HepG2 (cell line): ENCODE data around the gene INSIG1. TPM values are rescaled to one million over a fixed set of nuclear protein-coding genes. Genes with fewer than 3 reads are reported as not detected.

Experiments used
- ATAC-seq: fragments of 200-7000 bp; cut with Tn5 transposase; 3 replicates; pipeline ENCODE4 v1.9.1; 2020; ENCODE audit warnings: mild to moderate bottlenecking, moderate library complexity
- BruUV-seq: library from RNA; stranded (reverse); fragments of 400-500 nt; replicated peaks from 2 replicates; lab custom pipeline; 2021; lab: Mats Ljungman, UMichigan
- CTCF ChIA-PET: fragments of 300-600 bp; formaldehyde crosslinking; extraction: SDS; loops from one replicate; lab custom pipeline; 2021; ENCODE audit warnings: low total read pairs, inconsistent platforms, low intra/inter-chr PET ratio; lab: Yijun Ruan, JAX
- POLR2A ChIA-PET: fragments of 350-600 bp; sonication (Branson Sonifier 250); formaldehyde crosslinking; loops from one replicate; lab custom pipeline; 2020; ENCODE audit warnings: antibody characterized with exemption, inconsistent platforms; lab: Yijun Ruan, JAX
- DNase-seq: peaks from one replicate; pipeline ENCODE4 v3.0.0-alpha.2; 2015; ENCODE audit warnings: low spot score
- FAIRE-seq: peaks from 3 replicates; lab custom pipeline; 2011; peaks lifted over from hg19 to GRCh38; lab: Jason Lieb, UNC
- H2AFZ ChIP-seq: one replicate; pipeline ENCODE4 v1.6.1; 2011; ENCODE audit warnings: low read length, inconsistent platforms
- H3K27ac ChIP-seq: fragments of 300-600 bp; 3 replicates; pipeline ENCODE4 v1.8.0; 2011; ENCODE audit warnings: mixed run types, mild to moderate bottlenecking, mixed read lengths, low read length, inconsistent platforms; ENCODE audit not compliant: insufficient read depth; ENCODE audit errors: extremely low read length
- H3K27me3 ChIP-seq, 2 experiments: fragments of 200-600 bp in 1 of 2; 2 replicates in 1 of 2; 3 replicates in 1 of 2; pipeline versions ENCODE4 v1.6.0 to v1.8.0; 2011; ENCODE audit warnings: low read length in 2 of 2, mild to moderate bottlenecking in 2 of 2, moderate library complexity in 2 of 2, inconsistent platforms in 1 of 2; ENCODE audit not compliant: insufficient read depth in 2 of 2, control insufficient read depth in 1 of 2
- H3K36me3 ChIP-seq, 2 experiments: fragments of 200-600 bp in 1 of 2; replicated peaks in 1 of 2; 2 replicates in 1 of 2; 3 replicates in 1 of 2; pipeline versions ENCODE4 v1.5.1 to v1.8.0; 2011; ENCODE audit warnings: low read length in 2 of 2, inconsistent platforms in 1 of 2; ENCODE audit not compliant: insufficient read depth in 2 of 2, control insufficient read depth in 1 of 2
- H3K4me1 ChIP-seq: 2 replicates; pipeline ENCODE4 v1.5.1; 2012; ENCODE audit warnings: low read length, inconsistent platforms; ENCODE audit not compliant: insufficient read depth
- H3K4me2 ChIP-seq: 2 replicates; pipeline ENCODE4 v1.6.0; 2011; ENCODE audit warnings: low read depth, low read length, inconsistent platforms
- H3K4me3 ChIP-seq, 3 experiments: fragments of 200-600 bp in 1 of 3; sonication (generic), shearing (Covaris generic) in 1 of 3; replicated peaks in 1 of 3; 2 replicates each; pipeline ENCODE4 v1.5.1; 2011 to 2016; ENCODE audit warnings: low read length in 3 of 3, inconsistent platforms in 2 of 3, low read depth in 2 of 3, mild to moderate bottlenecking in 2 of 3, control low read depth in 1 of 3, mixed read lengths in 1 of 3; ENCODE audit not compliant: insufficient read depth in 1 of 3
- H3K79me2 ChIP-seq: one replicate; pipeline ENCODE4 v1.6.1; 2011; ENCODE audit warnings: low read length, inconsistent platforms; ENCODE audit not compliant: insufficient read depth
- H3K9ac ChIP-seq: 2 replicates; pipeline ENCODE4 v1.6.0; 2011; ENCODE audit warnings: mild to moderate bottlenecking, low read depth, low read length, inconsistent platforms; ENCODE audit not compliant: insufficient read depth
- H3K9me3 ChIP-seq: 2 replicates; pipeline ENCODE4 v1.5.1; 2012; ENCODE audit warnings: mild to moderate bottlenecking, low read length
- H4K20me1 ChIP-seq: 2 replicates; pipeline ENCODE4 v1.6.0; 2011; ENCODE audit warnings: inconsistent platforms, mild to moderate bottlenecking, low read length, moderate library complexity; ENCODE audit not compliant: insufficient read depth
- BRD4 ChIP-seq: sonication (generic); formaldehyde crosslinking; IDR thresholded peaks from 2 replicates; pipeline ENCODE4 v1.4.0; 2020; ENCODE audit warnings: missing genetic modification reagents
- DNMT3B ChIP-seq: conservative IDR thresholded peaks from 2 replicates; pipeline ENCODE4 v1.6.1; 2016; ENCODE audit warnings: missing biosample characterization, control low read depth
- HES4 ChIP-seq: sonication (generic); formaldehyde crosslinking; IDR thresholded peaks from 2 replicates; pipeline ENCODE4 v1.9.0; 2021; ENCODE audit warnings: mild to moderate bottlenecking, missing genetic modification reagents, borderline replicate concordance
- MIER3 ChIP-seq: IDR thresholded peaks from 2 replicates; pipeline ENCODE4 v1.6.1; 2016; ENCODE audit warnings: missing compliant biosample characterization, borderline replicate concordance
- NCOA1 ChIP-seq: sonication (generic); formaldehyde crosslinking; IDR thresholded peaks from 2 replicates; pipeline ENCODE4 v1.9.0; 2021; ENCODE audit warnings: missing genetic modification reagents
- PAX8 ChIP-seq: sonication (generic); formaldehyde crosslinking; IDR thresholded peaks from 2 replicates; pipeline ENCODE4 v1.8.0; 2022; ENCODE audit warnings: mild to moderate bottlenecking, missing genetic modification reagents, borderline replicate concordance
- RARG ChIP-seq: sonication (generic); formaldehyde crosslinking; IDR thresholded peaks from 2 replicates; pipeline ENCODE4 v1.4.0; 2020; ENCODE audit warnings: low read depth, mild to moderate bottlenecking, missing genetic modification reagents
- RBAK ChIP-seq: sonication (generic); formaldehyde crosslinking; IDR thresholded peaks from 2 replicates; pipeline ENCODE4 v1.5.1; 2020; ENCODE audit warnings: mild to moderate bottlenecking, missing genetic modification reagents
- SRY ChIP-seq: sonication (generic); formaldehyde crosslinking; IDR thresholded peaks from 2 replicates; pipeline ENCODE4 v1.8.0; 2022; ENCODE audit warnings: mild to moderate bottlenecking, missing genetic modification reagents
- ZNF260 ChIP-seq: sonication (generic); formaldehyde crosslinking; IDR thresholded peaks from 2 replicates; pipeline ENCODE4 v1.4.0; 2020; ENCODE audit warnings: missing genetic modification reagents, low read depth, mild to moderate bottlenecking, borderline replicate concordance
- ZNF34 ChIP-seq: sonication (generic); formaldehyde crosslinking; IDR thresholded peaks from 2 replicates; pipeline ENCODE4 v1.4.0; 2020; ENCODE audit warnings: mild to moderate bottlenecking, missing genetic modification reagents, borderline replicate concordance
- ZNF75D ChIP-seq: sonication (generic); formaldehyde crosslinking; IDR thresholded peaks from 2 replicates; pipeline ENCODE4 v1.8.1; 2023; ENCODE audit warnings: missing genetic modification reagents, mild to moderate bottlenecking, borderline replicate concordance
- WGBS: methylation state at CpG from one replicate; pipeline ENCODE4 v1.1.6; 2017; ENCODE audit warnings: low lambda C conversion rate; 5-methylcytosine and 5-hydroxymethylcytosine counted together
- in situ Hi-C: cut with HindIII; loops from 2 replicates; pipeline ENCODE4 v1.10.0; 2017; ENCODE audit warnings: low pct_unique_long_range_greater_than_20kb; ENCODE audit not compliant: extremely low pct_ligation_motif_present
- intact Hi-C: fragments of 100-400 bp; cut with micrococcal nuclease; formaldehyde crosslinking; loops from one replicate; pipeline ENCODE4 v1.10.0; 2022; ENCODE audit not compliant: unreplicated experiment
- polyA plus RNA-seq, 8 experiments: library from polyadenylated mRNA; depleted of rRNA in 3 of 8; stranded (reverse) in 7 of 8; unstranded in 1 of 8; fragments of >200 nt; fragmentation: Illumina TruSeq in 4 of 8; extraction: Trizol in 4 of 8; gene quantifications; 2 replicates each; pipeline versions ENCODE4 v1.2.1 to v1.2.3, GENCODE V29; 2011 to 2016; ENCODE audit warnings: low read depth in 4 of 8, missing spikeins in 1 of 8, mixed read lengths in 1 of 8; ENCODE audit not compliant: insufficient read depth in 1 of 8
- total RNA-seq, 5 experiments: library from RNA; depleted of rRNA; stranded (reverse); fragments of >200 nt; fragmentation: Illumina TruSeq; extraction: Trizol; gene quantifications; 2 replicates each; pipeline ENCODE4 v1.2.3, GENCODE V29; 2016; ENCODE audit warnings: low read depth in 1 of 5
- TF ChIP-seq, protein P1 (sequence below): sonication (generic); formaldehyde crosslinking; IDR thresholded peaks from 2 replicates; pipeline ENCODE4 v1.5.1; 2020; ENCODE audit warnings: mild to moderate bottlenecking, missing genetic modification reagents, borderline replicate concordance
- TF ChIP-seq, protein P2 (sequence below): IDR thresholded peaks from 2 replicates; pipeline ENCODE4 v1.6.1; 2018; ENCODE audit warnings: missing genetic modification reagents, mild to moderate bottlenecking, missing compliant biosample characterization
- TF ChIP-seq, protein P3 (sequence below): sonication (generic); formaldehyde crosslinking; IDR thresholded peaks from 2 replicates; pipeline ENCODE4 v1.8.0; 2022; ENCODE audit warnings: missing genetic modification reagents, mild to moderate bottlenecking, borderline replicate concordance
- TF ChIP-seq, protein P4 (sequence below): IDR thresholded peaks from 2 replicates; pipeline ENCODE4 v1.6.1; 2016; ENCODE audit warnings: mild to moderate bottlenecking
- TF ChIP-seq, protein P5 (sequence below): sonication (generic); formaldehyde crosslinking; IDR thresholded peaks from 2 replicates; pipeline ENCODE4 v1.8.0; 2022; ENCODE audit warnings: mild to moderate bottlenecking, missing genetic modification reagents; ENCODE audit not compliant: insufficient replicate concordance

INSIG1 gene
- total and polyA plus RNA-seq, 2 of the 13 experiments (the other 11 are each of a cell fraction or from before 2014, with no cell fraction given): 0.07 to 0.11 TPM

DNA sequence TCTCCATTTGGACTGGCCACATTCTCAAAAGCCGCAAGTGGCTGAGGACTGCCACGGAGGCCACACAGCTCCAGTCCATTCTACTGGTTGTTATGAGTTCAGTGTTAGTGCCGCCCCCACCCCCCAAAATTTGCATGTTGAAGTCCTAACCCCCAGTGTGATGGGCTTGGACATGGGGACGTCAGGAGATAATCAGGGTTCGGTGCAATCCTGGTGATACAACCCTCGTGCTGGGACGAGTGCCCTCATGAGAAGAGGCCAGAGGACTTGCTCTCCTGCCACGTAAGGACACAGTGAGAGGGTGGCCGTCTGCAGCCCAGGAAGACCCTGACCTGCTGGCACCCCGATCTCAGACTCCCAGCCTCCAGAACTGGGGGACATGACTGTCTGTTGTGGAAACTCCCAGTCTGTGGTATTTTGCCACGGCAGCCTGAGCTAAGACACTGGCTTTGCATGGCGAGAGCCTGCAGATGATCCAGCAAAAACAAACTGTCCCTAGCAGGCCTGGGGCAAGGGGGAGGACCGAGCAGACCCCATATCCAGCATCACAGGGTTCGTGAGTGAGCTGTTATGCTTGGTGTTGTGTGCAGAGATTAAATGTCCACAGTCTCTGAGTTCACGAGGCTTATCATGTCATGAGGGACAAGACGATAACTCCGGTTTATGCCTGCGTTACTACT, 41.5 kb upstream of the INSIG1 start:
- BruUV-seq: no TSS peak
- H3K27me3 ChIP-seq: peaks cover 1 to 46% of the 10 kb centered on the region in 2 experiments; a peak in 4 of 5 replicates
- H3K9me3 ChIP-seq: no peaks in the 10 kb centered on the region
- H4K20me1 ChIP-seq: no peaks in the 10 kb centered on the region
- no peak for FAIRE-seq
- H3K4me1 ChIP-seq: no peaks in the 10 kb centered on the region
- H3K9ac ChIP-seq: no peak overlapping the region
- 37% methylated on average over 8 of the region's 18 CpGs for WGBS
- no peaks in the 10 kb centered on the region for H3K36me3 ChIP-seq
- H3K27ac ChIP-seq: no peak overlapping the region
- ChIA-PET POLR2A (no interaction called here), CTCF (no interaction called here)
- DNase-seq: no peak
- no peak overlapping the region for H2AFZ ChIP-seq
- no peak for ATAC-seq
- in situ Hi-C loops: no loop called here
- H3K79me2 ChIP-seq: no peaks in the 10 kb centered on the region
- H3K4me2 ChIP-seq: no peak overlapping the region
- intact Hi-C loops: no loop called here
- no peak overlapping the region for H3K4me3 ChIP-seq
- TF ChIP-seq, protein P1, sequence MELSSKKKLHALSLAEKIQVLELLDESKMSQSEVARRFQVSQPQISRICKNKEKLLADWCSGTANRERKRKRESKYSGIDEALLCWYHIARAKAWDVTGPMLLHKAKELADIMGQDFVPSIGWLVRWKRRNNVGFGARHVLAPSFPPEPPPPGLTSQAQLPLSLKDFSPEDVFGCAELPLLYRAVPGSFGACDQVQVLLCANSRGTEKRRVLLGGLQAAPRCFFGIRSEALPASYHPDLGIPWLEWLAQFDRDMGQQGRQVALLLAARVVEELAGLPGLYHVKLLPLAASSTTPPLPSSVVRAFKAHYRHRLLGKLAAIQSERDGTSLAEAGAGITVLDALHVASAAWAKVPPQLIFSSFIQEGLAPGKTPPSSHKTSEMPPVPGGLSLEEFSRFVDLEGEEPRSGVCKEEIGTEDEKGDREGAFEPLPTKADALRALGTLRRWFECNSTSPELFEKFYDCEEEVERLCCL (CRISPR knock-in tag): no peak
- no peak for TF ChIP-seq DNMT3B (CRISPR knock-in tag)
- TF ChIP-seq ZNF34: no peak
- TF ChIP-seq SRY: no peak
- TF ChIP-seq, protein P2, sequence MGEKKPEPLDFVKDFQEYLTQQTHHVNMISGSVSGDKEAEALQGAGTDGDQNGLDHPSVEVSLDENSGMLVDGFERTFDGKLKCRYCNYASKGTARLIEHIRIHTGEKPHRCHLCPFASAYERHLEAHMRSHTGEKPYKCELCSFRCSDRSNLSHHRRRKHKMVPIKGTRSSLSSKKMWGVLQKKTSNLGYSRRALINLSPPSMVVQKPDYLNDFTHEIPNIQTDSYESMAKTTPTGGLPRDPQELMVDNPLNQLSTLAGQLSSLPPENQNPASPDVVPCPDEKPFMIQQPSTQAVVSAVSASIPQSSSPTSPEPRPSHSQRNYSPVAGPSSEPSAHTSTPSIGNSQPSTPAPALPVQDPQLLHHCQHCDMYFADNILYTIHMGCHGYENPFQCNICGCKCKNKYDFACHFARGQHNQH: no peak
- TF ChIP-seq BRD4 (CRISPR knock-in tag): no peak
- no peak for TF ChIP-seq PAX8 (CRISPR knock-in tag)
- no peak for TF ChIP-seq MIER3 (CRISPR knock-in tag)
- no peak for TF ChIP-seq ZNF75D (CRISPR knock-in tag)
- TF ChIP-seq, protein P3, sequence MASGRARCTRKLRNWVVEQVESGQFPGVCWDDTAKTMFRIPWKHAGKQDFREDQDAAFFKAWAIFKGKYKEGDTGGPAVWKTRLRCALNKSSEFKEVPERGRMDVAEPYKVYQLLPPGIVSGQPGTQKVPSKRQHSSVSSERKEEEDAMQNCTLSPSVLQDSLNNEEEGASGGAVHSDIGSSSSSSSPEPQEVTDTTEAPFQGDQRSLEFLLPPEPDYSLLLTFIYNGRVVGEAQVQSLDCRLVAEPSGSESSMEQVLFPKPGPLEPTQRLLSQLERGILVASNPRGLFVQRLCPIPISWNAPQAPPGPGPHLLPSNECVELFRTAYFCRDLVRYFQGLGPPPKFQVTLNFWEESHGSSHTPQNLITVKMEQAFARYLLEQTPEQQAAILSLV (CRISPR knock-in tag): no peak
- TF ChIP-seq, protein P4, sequence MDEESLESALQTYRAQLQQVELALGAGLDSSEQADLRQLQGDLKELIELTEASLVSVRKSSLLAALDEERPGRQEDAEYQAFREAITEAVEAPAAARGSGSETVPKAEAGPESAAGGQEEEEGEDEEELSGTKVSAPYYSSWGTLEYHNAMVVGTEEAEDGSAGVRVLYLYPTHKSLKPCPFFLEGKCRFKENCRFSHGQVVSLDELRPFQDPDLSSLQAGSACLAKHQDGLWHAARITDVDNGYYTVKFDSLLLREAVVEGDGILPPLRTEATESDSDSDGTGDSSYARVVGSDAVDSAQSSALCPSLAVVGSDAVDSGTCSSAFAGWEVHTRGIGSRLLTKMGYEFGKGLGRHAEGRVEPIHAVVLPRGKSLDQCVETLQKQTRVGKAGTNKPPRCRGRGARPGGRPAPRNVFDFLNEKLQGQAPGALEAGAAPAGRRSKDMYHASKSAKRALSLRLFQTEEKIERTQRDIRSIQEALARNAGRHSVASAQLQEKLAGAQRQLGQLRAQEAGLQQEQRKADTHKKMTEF (CRISPR knock-in tag): no peak
- no peak for TF ChIP-seq RBAK (CRISPR knock-in tag)
- no peak for TF ChIP-seq ZNF260
- TF ChIP-seq, protein P5, sequence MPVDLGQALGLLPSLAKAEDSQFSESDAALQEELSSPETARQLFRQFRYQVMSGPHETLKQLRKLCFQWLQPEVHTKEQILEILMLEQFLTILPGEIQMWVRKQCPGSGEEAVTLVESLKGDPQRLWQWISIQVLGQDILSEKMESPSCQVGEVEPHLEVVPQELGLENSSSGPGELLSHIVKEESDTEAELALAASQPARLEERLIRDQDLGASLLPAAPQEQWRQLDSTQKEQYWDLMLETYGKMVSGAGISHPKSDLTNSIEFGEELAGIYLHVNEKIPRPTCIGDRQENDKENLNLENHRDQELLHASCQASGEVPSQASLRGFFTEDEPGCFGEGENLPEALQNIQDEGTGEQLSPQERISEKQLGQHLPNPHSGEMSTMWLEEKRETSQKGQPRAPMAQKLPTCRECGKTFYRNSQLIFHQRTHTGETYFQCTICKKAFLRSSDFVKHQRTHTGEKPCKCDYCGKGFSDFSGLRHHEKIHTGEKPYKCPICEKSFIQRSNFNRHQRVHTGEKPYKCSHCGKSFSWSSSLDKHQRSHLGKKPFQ (CRISPR knock-in tag): no peak
- no peak for TF ChIP-seq RARG (CRISPR knock-in tag)
- TF ChIP-seq NCOA1 (CRISPR knock-in tag): no peak
- no peak for TF ChIP-seq HES4 (CRISPR knock-in tag)
